Hematopoietic multipotent progenitor cell treated with erythropoietin and hydrocortisone succinate and interleukin-3 and kit ligand, for 6 days (in vitro differentiated cells): ENCODE data around the gene SAFB.
A peak's percentile ranks its signal among the peaks of the same experiment; 100 is the strongest.
"Not testable (repeated sequence)": the region's sequence is repeated elsewhere in the genome, so short reads cannot be mapped to it uniquely, and the experiment has no call there.

Experiments used
- DNase-seq: peaks from one replicate; pipeline ENCODE4 v3.0.0-alpha.2; 2015

The SAFB gene

DNA sequence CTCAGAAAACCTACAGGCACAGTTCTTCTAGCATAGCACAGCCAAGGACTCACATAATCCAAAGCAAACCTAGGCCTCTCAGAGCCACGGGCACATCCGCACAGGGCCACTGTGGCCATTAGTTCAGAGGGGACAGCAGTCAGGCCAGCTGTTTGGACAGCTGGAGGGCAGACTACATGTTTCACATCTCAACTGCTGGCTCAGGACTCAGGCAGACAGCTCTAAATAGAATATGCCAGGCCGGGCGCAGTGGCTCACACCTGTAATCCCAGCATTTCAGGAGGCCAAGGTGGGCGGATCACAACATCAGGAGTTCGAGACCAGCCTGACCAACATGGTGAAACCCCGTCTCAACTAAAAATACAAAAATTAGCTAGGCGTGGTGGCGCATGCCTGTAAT, 27.1 kb upstream of the SAFB start:
- DNase-seq, result no peak

DNA sequence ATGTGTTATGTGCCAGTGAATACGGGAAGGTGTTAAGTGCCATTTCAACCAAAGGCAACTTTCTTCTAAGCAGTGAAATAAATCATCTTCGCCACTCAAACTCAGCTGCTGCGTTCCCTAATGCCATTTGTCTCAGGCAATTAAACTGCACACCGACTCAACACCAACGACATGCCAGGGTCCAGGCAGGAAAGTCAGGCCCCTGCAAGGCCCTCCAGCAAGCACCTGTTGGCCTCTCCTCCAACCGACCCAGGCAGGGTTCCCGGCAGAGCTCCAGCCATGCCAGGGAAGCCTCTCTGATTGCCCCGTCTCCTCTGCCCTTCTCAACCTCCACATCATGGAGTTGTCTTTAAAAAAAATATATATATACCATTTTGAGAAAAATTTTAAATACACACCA, 22.1 kb upstream of the SAFB start:
- DNase-seq, result no peak

- no peak for DNase-seq
These were observed 19.3 kb upstream of the SAFB start for GRCh38 chr19:5603626-5604025.

- no peak for DNase-seq
These were observed 17.5 kb upstream of the SAFB start for GRCh38 chr19:5605362-5605761.

- no peak for DNase-seq
These were observed 15.3 kb upstream of the SAFB start for GRCh38 chr19:5607318-5608275.

DNA sequence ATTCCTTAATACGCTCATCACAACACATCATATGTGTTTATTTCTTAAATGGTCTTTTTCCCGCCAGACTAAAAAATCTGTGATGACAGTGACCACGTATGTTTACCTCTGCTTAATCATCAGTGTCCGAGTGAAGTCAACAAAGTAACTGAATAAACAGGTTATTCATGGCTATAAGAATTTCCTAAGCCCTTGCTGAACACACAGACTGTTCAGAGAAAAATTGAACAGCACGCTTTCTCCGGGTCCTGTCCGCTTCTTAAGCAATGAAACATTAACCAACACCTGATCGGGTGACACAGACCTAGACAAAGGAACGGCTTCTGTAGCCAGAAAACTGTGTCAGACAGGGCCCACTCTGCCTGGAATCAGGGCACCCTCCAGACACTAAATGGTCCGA, 14.6 kb upstream of the SAFB start:
- DNase-seq, result no peak

DNA sequence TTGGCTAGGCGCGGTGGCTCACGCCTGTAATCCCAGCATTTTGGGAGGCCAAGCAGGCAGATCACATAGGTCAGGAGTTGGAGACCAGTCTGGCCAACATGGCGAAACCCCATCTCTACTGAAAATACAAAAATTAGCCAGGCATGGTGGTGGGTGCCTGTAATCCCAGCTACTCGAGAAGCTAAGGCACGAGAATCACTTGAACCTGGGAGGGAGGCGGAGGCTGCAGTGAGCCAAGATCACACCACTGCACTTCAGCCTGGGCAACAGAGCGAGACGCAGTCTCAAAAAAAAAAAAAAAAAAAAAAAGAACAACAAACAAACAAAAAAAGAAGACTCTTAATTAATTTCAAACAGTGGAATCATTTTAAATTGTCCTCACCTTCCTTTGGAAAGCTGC, 14.1 kb upstream of the SAFB start:
- DNase-seq, result not testable (repeated sequence)

DNA sequence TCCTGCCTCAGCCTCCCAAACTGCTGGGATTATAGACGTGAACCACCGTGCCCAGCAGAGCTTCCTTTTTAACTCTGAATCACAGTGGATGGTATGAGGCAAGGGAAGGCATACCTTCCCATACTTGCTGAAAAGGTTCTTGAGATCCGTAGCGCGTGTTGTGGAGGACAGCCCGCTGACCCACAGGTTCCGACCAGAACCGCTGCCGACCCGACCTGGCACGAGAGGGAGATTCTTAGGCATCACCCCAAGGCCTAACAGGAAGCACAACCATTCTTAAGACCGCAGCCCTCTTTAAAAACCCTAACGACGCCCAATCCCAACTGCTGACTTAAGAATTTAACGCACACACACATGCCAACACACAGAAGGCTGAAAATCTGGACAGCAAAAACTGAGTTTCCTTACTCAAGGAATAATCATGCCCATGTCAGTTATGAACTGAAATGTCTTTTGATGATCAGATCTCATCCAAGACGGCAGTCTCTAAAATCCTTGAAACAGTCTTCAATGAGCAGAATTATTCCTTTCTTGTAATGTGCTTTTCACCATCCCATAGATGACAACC, 12.9 kb upstream of the SAFB start:
- no peak for DNase-seq

DNA sequence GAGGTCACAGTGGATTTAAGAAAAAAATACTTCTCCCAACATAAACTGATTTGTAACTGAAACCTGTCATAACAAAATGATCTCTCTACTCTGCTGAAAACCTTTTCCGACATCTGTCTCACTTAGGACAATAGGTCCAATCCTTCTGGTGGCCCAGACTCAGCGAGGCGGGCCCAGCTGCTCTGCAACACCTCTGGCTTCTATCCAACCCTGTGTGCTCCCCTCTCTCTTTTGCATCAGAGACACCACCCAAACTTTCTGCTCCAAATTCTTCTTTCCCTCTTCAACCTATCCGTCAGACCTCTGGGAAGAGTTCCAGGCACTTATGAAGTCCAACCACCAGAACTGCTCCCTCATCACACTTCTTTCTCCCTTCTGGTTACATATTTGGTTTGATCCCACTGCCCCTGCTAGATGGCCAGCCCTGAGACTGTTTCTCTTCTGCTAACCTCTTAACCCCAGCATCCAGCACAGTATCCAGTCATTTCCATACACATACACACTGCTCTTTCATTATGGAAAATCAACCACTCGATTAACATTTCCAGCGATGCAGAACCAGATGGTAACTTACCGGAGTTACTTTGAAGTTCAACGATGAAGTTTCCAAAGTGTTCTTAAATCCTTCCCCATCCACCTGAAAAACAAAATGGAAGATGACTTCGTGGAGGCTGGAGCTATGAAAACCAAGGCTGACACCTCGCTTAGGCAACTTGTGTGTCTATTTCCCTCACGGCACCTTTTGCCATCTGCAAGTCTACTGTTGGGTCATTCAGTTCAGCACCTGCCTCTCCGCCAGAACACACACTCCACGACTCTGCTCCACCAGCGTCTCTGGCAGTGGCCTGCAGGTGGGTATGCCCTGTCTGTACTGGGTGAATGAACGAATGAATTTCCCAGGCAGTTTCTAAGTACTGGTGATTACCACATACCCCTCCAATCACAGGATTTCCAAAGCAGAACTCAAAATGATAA, 9.7 kb upstream of the SAFB start:
- DNase-seq, result no peak

GRCh38 chr19:5615756-5616327, 7.0 kb upstream of the SAFB start:
- DNase-seq, result no peak

GRCh38 chr19:5617080-5617479, 5.8 kb upstream of the SAFB start:
- DNase-seq, result no peak

DNA sequence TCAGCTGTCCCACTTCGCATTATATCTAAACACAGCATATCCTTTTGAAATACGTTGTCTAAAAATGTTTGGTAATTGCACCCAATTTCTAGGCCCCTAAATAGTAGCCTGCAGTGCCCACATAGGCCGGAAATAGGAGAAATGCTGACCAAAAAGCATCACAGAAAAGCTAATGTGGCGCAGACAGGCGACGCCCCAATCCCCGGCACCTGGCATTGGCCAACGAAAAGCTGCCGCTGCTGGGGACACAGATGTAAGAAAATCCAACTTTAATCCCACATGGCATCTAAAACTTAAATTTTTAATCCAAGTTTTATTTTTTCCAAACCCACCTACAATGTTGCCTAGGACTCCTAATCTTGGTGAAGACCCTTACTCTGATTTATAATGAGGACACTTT, 4.3 kb upstream of the SAFB start:
- no peak for DNase-seq

DNA sequence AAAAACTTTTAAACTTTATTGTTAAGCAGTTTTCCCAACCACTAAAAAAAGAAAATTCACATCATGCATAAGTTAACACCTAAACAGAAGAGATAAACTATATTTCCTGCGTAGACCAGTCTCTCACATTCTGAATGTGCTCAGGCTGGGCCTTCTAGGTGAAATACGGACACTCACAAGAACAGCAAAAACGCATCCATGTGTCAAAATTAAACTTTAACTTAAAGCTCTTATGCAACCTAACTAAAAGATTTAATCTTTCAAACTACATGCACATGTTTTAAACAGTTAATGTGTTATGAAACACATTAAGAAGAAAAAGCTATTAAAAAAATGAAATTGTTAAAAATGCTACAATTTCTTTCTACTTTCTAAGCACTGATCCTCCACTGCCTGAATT, 2.9 kb upstream of the SAFB start:
- DNase-seq, result no peak

GRCh38 chr19:5621311-5621944, 1.5 kb upstream of the SAFB start:
- DNase-seq, result no peak

GRCh38 chr19:5621945-5622464, 878 bp upstream of the SAFB start:
- peak; percentile 34 for DNase-seq

DNA sequence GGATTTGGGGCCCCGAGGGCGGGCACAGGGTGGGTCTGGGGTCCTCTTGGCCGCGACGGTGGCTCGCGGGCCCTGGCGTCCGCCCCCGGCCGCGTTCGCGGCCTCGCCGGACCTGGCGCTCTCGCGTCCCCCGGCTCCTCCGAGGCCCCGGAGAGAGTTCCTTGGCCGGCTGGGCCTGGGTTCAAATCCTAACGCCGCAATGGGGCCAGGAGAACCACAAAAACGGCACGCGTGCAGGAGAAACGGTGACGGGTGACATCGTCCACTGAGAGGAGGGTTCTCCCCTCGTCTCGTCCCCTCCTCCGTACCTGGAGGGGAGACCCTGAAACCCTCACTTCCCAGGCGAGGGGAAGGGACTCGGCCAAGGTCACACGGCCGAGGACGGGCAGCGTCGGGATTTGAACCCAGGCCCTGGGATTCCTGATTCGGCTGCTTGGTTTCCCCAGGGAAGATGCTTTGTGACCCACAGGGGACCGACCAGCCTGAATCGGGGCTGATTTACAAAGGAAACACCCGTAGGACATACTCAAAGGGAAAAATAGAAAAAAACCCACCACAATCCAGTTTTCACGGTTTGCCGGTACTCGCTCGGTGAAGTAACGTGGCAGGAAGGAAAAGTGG, 624 bp downstream of the SAFB start:
- no peak for DNase-seq

GRCh38 chr19:5624018-5624663, 1.3 kb downstream of the SAFB start:
- peak; percentile 70 for DNase-seq

DNA sequence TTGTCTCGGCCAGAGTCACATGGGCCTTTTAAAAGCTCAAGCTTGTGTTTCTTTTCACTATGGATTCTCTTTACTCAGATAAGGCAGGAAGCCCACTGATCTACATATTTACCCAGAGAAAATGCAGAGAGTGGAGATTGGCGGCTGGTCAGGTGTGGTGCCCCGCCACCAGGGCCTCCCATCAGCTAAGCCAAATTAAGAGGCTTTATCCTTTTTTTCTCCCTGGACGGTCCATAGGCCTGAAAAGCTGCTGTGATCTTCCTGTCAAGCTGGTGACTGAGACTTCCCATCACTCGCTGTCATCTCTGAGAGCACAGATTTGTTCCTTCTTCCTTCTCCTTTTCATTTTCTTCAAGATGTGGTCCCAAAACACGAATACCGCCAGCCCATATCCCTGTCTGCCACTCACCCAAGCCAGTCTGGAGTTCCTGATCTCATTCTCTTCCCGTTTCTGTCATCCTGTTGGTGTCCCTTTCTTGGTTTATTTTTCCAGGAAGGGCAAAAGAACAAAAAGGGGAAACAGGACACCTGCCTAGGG, 1.9 kb downstream of the SAFB start:
- DNase-seq, result no peak

DNA sequence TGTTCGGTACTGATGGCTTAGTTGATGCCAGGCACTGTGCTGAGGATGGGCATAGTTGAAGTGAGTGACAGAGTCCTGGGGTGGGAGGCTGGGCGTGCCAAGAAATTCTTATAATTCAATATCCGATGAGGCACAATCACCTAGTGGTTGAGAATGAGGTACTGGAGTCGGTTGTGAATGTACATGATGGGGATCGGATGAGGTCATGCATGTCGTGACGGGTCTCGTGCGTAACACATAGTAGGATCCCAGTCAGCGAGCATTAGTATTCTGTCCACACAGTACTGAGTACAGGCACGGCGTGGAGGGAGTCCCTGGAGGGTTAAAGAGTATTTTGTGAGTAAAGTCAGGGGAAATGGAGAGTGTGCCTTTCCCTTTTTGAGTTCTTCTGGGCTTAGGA, 2.8 kb downstream of the SAFB start:
- DNase-seq, result no peak

DNA sequence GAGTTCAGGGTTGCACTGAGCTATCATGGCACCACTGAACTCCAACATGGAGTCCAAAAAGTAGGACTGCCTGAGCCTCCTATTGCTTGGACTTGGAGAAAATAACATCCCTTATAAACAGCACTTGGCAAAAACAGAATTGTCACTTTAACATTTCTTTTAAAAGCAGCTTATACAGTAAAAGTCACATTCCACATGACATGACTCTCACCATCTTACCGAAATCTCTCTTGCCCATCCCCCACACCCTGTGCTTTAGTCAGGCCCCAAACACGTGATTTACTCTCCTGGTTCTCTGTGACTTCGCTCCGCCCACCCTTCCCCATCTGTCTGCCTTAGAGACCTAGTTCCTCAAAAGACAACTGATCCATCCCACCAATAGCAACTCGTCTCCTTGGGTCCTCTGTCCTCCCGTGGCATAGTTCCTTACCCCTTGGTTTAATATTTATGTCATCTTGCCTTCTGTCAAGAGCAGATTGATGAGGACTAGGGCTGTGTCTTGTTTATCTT, 4.6 kb downstream of the SAFB start:
- peak; percentile 95 for DNase-seq

GRCh38 chr19:5628461-5628860, 5.6 kb downstream of the SAFB start:
- DNase-seq, result no peak
